A549 (cell line): ENCODE results near the gene ARHGEF7. TPM values are rescaled to one million over a fixed set of nuclear protein-coding genes. Genes with fewer than 3 reads are reported as not detected.

Experiments used
- ATAC-seq, 2 experiments: fragments of 200-7000 bp in 1 of 2; fragments of >200 bp in 1 of 2; cut with Nextera tagmentation in 1 of 2; cut with Tn5 transposase in 1 of 2; 3 replicates each; pipeline versions ENCODE4 v1.8.0 to v1.9.1; 2018 to 2020; ENCODE audit warnings: mild to moderate bottlenecking in 1 of 2, moderate library complexity in 1 of 2
- CTCF ChIA-PET: fragments of 300-600 bp; sonication (Branson Sonifier 250); formaldehyde crosslinking; extraction: SDS; loops from one replicate; lab custom pipeline; 2021; ENCODE audit warnings: antibody characterized with exemption, inconsistent platforms; lab: Yijun Ruan, JAX
- POLR2A ChIA-PET: fragments of 350-600 bp; formaldehyde crosslinking; extraction: SDS; loops from one replicate; lab custom pipeline; 2021; ENCODE audit warnings: antibody characterized with exemption, inconsistent platforms; lab: Yijun Ruan, JAX
- DNase-seq, 2 experiments: peaks; one replicate each; pipeline versions ENCODE4 v3.0.0 to v3.0.0-alpha.2; 2011 to 2016; ENCODE audit warnings: low read depth in 1 of 2, low spot score in 1 of 2
- FAIRE-seq: peaks from 2 replicates; lab custom pipeline; 2011; peaks lifted over from hg19 to GRCh38; lab: Jason Lieb, UNC
- H3K27ac ChIP-seq, 2 experiments: fragments of >200 bp; sonication (Bioruptor Twin); formaldehyde crosslinking; 3 replicates each; pipeline ENCODE4 v1.5.1; 2016 to 2017
- H3K4me1 ChIP-seq: fragments of >200 bp; sonication (Bioruptor Twin); formaldehyde crosslinking; 3 replicates; pipeline ENCODE4 v1.6.1; 2016
- H3K4me2 ChIP-seq: fragments of >200 bp; sonication (Bioruptor Twin); formaldehyde crosslinking; 3 replicates; pipeline ENCODE4 v1.6.1; 2016
- H3K4me3 ChIP-seq: fragments of >200 bp; sonication (Bioruptor Twin); formaldehyde crosslinking; 3 replicates; pipeline ENCODE4 v1.5.1; 2016
- H3K9me3 ChIP-seq: fragments of >200 bp; sonication (Bioruptor Twin); formaldehyde crosslinking; 3 replicates; pipeline ENCODE4 v1.6.1; 2016
- BHLHE40 ChIP-seq: IDR thresholded peaks from 2 replicates; pipeline ENCODE4 v1.6.1; 2012; ENCODE audit warnings: low read depth, low read length, inconsistent platforms
- CEBPB ChIP-seq, 2 experiments: fragments of >200 bp in 1 of 2; sonication (Bioruptor Twin) in 1 of 2; formaldehyde crosslinking in 1 of 2; IDR thresholded peaks; 2 replicates each; pipeline ENCODE4 v1.6.1; 2012 to 2016
- CHD2 ChIP-seq: fragments of 150-350 bp; IDR thresholded peaks from 2 replicates; pipeline ENCODE4 v1.6.1; 2014; ENCODE audit warnings: low read length; ENCODE audit not compliant: partially characterized antibody
- FOSL2 ChIP-seq, 2 experiments: fragments of 450-650 bp in 1 of 2; fragments of >200 bp in 1 of 2; sonication (Bioruptor Twin) in 1 of 2; formaldehyde crosslinking; IDR thresholded peaks; 2 replicates each; pipeline versions ENCODE4 v1.5.0 to v1.6.1; 2016 to 2020; ENCODE audit warnings: mild to moderate bottlenecking in 1 of 2, moderate library complexity in 1 of 2
- HDAC2 ChIP-seq: fragments of 200-600 bp; sonication (generic); IDR thresholded peaks from 2 replicates; pipeline ENCODE4 v1.6.1; 2016
- HOXA7 ChIP-seq: fragments of 250-450 bp; sonication (Bioruptor Pico); IDR thresholded peaks from 2 replicates; pipeline ENCODE4 v1.5.0; 2020; ENCODE audit warnings: mild to moderate bottlenecking, moderate library complexity
- HOXB13 ChIP-seq: fragments of 250-450 bp; sonication (Bioruptor Pico); IDR thresholded peaks from 2 replicates; pipeline ENCODE4 v1.5.0; 2020; ENCODE audit warnings: low read depth, mild to moderate bottlenecking, moderate library complexity
- JUN ChIP-seq, 2 experiments: fragments of >200 bp; sonication (Bioruptor Twin); formaldehyde crosslinking; IDR thresholded peaks; 2 replicates in 1 of 2; 3 replicates in 1 of 2; pipeline ENCODE4 v1.6.1; 2016 to 2017
- JUNB ChIP-seq: fragments of >200 bp; sonication (Bioruptor Twin); formaldehyde crosslinking; IDR thresholded peaks from 2 replicates; pipeline ENCODE4 v1.6.1; 2016
- KDM1A ChIP-seq: fragments of 200-600 bp; sonication (generic); IDR thresholded peaks from 2 replicates; pipeline ENCODE4 v1.6.1; 2016; ENCODE audit warnings: low read depth, mild to moderate bottlenecking
- KDM5A ChIP-seq: fragments of 200-600 bp; sonication (generic); IDR thresholded peaks from 2 replicates; pipeline ENCODE4 v1.6.1; 2016; ENCODE audit warnings: antibody characterized with exemption, mild to moderate bottlenecking
- NFE2L2 ChIP-seq: fragments of 150-350 bp; conservative IDR thresholded peaks from 2 replicates; pipeline ENCODE4 v1.6.1; 2014; ENCODE audit warnings: low read length
- NPAS2 ChIP-seq: fragments of 250-450 bp; sonication (Bioruptor Pico); IDR thresholded peaks from 2 replicates; pipeline ENCODE4 v1.8.0; 2022; ENCODE audit warnings: mild to moderate bottlenecking, moderate library complexity, borderline replicate concordance
- POLR2A ChIP-seq: IDR thresholded peaks from 2 replicates; pipeline ENCODE4 v1.6.1; 2012; ENCODE audit warnings: mild to moderate bottlenecking, low read length
- RCOR1 ChIP-seq: fragments of 150-350 bp; IDR thresholded peaks from 2 replicates; pipeline ENCODE4 v1.6.1; 2014; ENCODE audit warnings: antibody characterized with exemption, low read length, low read depth
- RFX5 ChIP-seq: fragments of 450-650 bp; IDR thresholded peaks from 2 replicates; pipeline ENCODE4 v1.7.1; 2014; ENCODE audit warnings: antibody characterized with exemption, mild to moderate bottlenecking, moderate library complexity
- SREBF2 ChIP-seq: fragments of 450-650 bp; IDR thresholded peaks from 2 replicates; pipeline ENCODE4 v1.6.1; 2014; ENCODE audit warnings: mild to moderate bottlenecking, moderate library complexity
- TP53 ChIP-seq: fragments of 250-450 bp; sonication (Bioruptor Pico); IDR thresholded peaks from 2 replicates; pipeline ENCODE4 v1.5.0; 2021; ENCODE audit warnings: mild to moderate bottlenecking, moderate library complexity
- ZSCAN20 ChIP-seq: fragments of 250-450 bp; sonication (Bioruptor Pico); IDR thresholded peaks from 2 replicates; pipeline ENCODE4 v1.8.0; 2022; ENCODE audit warnings: mild to moderate bottlenecking, moderate library complexity
- WGBS: methylation state at CpG from one replicate; pipeline ENCODE4 v1.1.6; 2017; ENCODE audit errors: missing lambda C conversion rate; 5-methylcytosine and 5-hydroxymethylcytosine counted together
- polyA plus RNA-seq, 4 experiments: library from polyadenylated mRNA; depleted of rRNA in 3 of 4; stranded (reverse); fragments of >200 nt; fragmentation: RNase III in 1 of 4; extraction: RNeasy Plus Mini Kit Qiagen cat#74134 plus additional on column Dnase treatment in 1 of 4; gene quantifications; 2 replicates in 3 of 4; 3 replicates in 1 of 4; pipeline ENCODE4 v1.2.3, GENCODE V29; 2011 to 2017
- TF ChIP-seq, protein P1 (sequence below): fragments of 450-650 bp; IDR thresholded peaks from 2 replicates; pipeline ENCODE4 v1.6.1; 2014; ENCODE audit warnings: antibody characterized with exemption
- TF ChIP-seq, protein P2 (sequence below): fragments of >200 bp; sonication (Bioruptor Twin); formaldehyde crosslinking; IDR thresholded peaks from 3 replicates; pipeline ENCODE4 v1.5.1; 2016
- TF ChIP-seq, protein P3 (sequence below): fragments of 250-450 bp; sonication (Bioruptor Pico); IDR thresholded peaks from 2 replicates; pipeline ENCODE4 v1.5.0; 2020; ENCODE audit warnings: low read depth, mild to moderate bottlenecking, moderate library complexity
- TF ChIP-seq, protein P4 (sequence below): IDR thresholded peaks from 2 replicates; pipeline ENCODE4 v1.6.1; 2012
- TF ChIP-seq, protein P5 (sequence below): fragments of 250-450 bp; sonication (Bioruptor Pico); IDR thresholded peaks from 2 replicates; pipeline ENCODE4 v1.5.0; 2021; ENCODE audit warnings: mild to moderate bottlenecking, moderate library complexity, borderline replicate concordance

ARHGEF7 gene
- polyA plus RNA-seq, 2 of the 4 experiments (the other 2 are of a cell fraction): 21.1 to 23.1 TPM

DNA sequence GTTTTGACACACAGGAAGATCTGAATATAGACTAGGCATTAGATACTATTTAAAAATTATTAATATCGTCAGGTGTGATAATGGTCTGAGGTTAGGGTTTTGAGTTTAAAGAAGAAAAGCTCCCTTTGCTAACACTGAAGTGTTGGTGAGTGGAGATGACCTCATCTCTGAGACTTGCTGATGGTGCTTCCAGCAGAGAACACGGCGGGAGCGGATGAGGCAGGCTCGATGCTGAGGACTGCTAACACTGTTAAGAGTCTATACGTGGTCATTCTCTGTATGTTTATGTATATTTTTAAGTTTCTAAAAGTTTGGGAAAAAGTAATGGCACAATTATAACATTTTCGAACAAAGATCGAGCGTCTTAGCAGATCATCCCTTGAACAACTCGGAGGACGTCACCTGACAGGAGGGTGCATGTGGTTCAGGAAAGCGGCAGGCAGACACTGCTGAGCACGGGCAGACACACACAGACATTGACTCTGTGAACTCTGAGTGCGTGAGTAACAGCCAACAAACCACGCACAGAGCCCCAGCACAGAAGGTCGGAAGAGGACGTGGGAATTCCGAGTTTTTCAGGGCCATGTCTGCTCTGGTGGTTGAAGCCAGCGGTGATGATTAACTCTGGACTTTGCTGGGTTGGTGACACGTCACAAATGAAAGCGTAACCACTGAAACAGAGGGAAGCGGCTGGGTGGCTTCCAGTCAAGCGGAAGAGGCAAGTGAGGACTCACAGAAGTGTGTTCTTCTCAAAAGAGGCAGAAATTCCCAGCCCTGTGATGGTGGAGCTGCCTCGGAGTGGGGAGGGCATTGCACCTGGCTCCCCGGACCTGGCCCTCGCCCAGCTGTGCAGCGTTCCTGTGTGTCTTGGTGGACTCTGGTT is 113.4 kb downstream of the ARHGEF7 start:
- CTCF ChIA-PET: interaction anchor here (1.0 kb wide), 1 partner anchor 13 kb away, joined by 4 read pairs; no protein-coding TSS in a partner anchor
- 88% methylated on average over 27 of the region's 27 CpGs for WGBS
- ATAC-seq (no peak), FAIRE-seq (no peak)
- no peaks in the 10 kb centered on the region for H3K4me1 ChIP-seq
- TF ChIP-seq CEBPB (IDR thresholded peaks at IDR 0.05) (no peak), RCOR1 (no peak), JUNB (no peak), HOXA7 (CRISPR knock-in tag) (no peak), TP53 (CRISPR knock-in tag) (no peak), HOXB13 (CRISPR knock-in tag) (no peak), HDAC2 (no peak), KDM5A (no peak), JUN (IDR thresholded peaks at IDR 0.05) (no peak), FOSL2 (IDR thresholded peaks at IDR 0.05) (no peak), FOSL2 (CRISPR knock-in tag; IDR thresholded peaks at IDR 0.05) (no peak), NFE2L2 (no peak), KDM1A (no peak), CHD2 (no peak), ZSCAN20 (CRISPR knock-in tag) (no peak)
- TF ChIP-seq, protein P1, sequence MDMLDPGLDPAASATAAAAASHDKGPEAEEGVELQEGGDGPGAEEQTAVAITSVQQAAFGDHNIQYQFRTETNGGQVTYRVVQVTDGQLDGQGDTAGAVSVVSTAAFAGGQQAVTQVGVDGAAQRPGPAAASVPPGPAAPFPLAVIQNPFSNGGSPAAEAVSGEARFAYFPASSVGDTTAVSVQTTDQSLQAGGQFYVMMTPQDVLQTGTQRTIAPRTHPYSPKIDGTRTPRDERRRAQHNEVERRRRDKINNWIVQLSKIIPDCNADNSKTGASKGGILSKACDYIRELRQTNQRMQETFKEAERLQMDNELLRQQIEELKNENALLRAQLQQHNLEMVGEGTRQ: no peak
- TF ChIP-seq, protein P2, sequence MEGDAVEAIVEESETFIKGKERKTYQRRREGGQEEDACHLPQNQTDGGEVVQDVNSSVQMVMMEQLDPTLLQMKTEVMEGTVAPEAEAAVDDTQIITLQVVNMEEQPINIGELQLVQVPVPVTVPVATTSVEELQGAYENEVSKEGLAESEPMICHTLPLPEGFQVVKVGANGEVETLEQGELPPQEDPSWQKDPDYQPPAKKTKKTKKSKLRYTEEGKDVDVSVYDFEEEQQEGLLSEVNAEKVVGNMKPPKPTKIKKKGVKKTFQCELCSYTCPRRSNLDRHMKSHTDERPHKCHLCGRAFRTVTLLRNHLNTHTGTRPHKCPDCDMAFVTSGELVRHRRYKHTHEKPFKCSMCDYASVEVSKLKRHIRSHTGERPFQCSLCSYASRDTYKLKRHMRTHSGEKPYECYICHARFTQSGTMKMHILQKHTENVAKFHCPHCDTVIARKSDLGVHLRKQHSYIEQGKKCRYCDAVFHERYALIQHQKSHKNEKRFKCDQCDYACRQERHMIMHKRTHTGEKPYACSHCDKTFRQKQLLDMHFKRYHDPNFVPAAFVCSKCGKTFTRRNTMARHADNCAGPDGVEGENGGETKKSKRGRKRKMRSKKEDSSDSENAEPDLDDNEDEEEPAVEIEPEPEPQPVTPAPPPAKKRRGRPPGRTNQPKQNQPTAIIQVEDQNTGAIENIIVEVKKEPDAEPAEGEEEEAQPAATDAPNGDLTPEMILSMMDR: no peak
- TF ChIP-seq, protein P3, sequence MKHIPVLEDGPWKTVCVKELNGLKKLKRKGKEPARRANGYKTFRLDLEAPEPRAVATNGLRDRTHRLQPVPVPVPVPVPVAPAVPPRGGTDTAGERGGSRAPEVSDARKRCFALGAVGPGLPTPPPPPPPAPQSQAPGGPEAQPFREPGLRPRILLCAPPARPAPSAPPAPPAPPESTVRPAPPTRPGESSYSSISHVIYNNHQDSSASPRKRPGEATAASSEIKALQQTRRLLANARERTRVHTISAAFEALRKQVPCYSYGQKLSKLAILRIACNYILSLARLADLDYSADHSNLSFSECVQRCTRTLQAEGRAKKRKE (CRISPR knock-in tag): no peak
- TF ChIP-seq, all 56 proteins: peak for 0
- no peak overlapping the region for H3K4me3 ChIP-seq
- no peak overlapping the region for H3K4me2 ChIP-seq
- H3K9me3 ChIP-seq: no peaks in the 10 kb centered on the region
- no peak for DNase-seq
- POLR2A ChIA-PET: no interaction called here
- H3K27ac ChIP-seq: no peak overlapping the region

DNA sequence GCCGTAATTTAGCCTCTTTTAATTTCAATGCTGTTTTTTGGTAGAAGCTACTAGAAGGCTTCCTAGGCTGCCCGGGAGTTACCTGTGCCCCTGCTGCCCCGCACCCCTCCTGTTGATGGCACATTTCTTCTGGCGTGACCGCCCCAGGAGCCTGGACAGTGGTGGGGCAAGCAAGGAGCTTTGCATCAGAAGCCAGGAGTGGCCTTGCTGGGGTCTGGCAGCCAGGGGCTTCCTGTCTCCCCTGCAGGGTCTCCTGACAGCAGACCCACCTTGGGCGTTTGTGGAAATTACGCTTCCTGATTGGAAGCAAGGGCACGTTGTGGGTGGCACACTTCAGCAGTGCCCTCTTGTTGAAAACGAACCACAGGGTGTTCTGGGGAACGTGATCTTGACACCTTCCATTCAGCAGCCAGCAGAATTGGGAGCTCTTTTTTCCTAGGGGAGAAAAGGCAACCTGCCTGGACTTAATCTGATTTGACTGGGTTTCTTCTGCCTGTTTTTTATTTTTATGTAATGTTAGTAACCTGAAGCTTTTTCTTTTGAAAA is 115.3 kb downstream of the ARHGEF7 start:
- no peak overlapping the region for H3K4me3 ChIP-seq
- WGBS: 93% methylated on average over 9 of the region's 10 CpGs
- TF ChIP-seq POLR2A (no peak), JUNB (no peak), BHLHE40 (no peak), RCOR1 (no peak), SREBF2 (no peak), NPAS2 (CRISPR knock-in tag) (no peak), RFX5 (no peak)
- TF ChIP-seq, protein P4, sequence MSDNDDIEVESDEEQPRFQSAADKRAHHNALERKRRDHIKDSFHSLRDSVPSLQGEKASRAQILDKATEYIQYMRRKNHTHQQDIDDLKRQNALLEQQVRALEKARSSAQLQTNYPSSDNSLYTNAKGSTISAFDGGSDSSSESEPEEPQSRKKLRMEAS: no peak
- TF ChIP-seq, protein P5, sequence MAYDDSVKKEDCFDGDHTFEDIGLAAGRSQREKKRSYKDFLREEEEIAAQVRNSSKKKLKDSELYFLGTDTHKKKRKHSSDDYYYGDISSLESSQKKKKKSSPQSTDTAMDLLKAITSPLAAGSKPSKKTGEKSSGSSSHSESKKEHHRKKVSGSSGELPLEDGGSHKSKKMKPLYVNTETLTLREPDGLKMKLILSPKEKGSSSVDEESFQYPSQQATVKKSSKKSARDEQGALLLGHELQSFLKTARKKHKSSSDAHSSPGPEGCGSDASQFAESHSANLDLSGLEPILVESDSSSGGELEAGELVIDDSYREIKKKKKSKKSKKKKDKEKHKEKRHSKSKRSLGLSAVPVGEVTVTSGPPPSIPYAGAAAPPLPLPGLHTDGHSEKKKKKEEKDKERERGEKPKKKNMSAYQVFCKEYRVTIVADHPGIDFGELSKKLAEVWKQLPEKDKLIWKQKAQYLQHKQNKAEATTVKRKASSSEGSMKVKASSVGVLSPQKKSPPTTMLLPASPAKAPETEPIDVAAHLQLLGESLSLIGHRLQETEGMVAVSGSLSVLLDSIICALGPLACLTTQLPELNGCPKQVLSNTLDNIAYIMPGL (CRISPR knock-in tag): no peak
- H3K27ac ChIP-seq: no peak overlapping the region
- FAIRE-seq (no peak), DNase-seq (no peak), ATAC-seq (no peak)
- no peaks in the 10 kb centered on the region for H3K9me3 ChIP-seq
- ChIA-PET POLR2A (no interaction called here), CTCF (interaction anchor here (0.6 to 1.3 kb wide), 2 partner anchors 15 to 22 kb away, joined by 3 read pairs; no protein-coding TSS in a partner anchor)
- no peak overlapping the region for H3K4me2 ChIP-seq
- no peaks in the 10 kb centered on the region for H3K4me1 ChIP-seq
